ENCODE measurements around the gene FMNL1.

FMNL1 gene

DNA sequence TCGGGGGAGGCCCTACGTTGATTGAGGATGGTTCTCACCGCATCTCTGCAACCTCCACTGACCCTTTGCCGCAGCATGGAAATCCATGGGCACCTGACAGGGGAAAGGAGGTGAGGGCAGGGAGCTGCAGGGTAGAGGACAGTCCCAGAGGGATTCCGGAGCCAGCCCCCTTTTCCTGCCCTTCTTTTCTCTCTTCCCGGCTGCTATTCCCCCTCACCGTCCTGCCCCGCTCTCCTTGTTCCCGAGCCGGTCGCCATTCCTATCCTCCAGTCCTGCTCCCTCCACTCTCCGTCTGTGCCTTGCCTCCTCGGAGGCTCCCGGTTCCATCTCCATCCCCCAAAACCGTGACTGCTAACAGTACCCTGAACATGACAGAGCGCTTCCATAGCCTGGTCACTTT is 35.4 kb downstream of the FMNL1 start:
- TF ChIP-seq ZFX (IDR thresholded peaks at IDR 0.05): no peak
- TF ChIP-seq, protein P1, sequence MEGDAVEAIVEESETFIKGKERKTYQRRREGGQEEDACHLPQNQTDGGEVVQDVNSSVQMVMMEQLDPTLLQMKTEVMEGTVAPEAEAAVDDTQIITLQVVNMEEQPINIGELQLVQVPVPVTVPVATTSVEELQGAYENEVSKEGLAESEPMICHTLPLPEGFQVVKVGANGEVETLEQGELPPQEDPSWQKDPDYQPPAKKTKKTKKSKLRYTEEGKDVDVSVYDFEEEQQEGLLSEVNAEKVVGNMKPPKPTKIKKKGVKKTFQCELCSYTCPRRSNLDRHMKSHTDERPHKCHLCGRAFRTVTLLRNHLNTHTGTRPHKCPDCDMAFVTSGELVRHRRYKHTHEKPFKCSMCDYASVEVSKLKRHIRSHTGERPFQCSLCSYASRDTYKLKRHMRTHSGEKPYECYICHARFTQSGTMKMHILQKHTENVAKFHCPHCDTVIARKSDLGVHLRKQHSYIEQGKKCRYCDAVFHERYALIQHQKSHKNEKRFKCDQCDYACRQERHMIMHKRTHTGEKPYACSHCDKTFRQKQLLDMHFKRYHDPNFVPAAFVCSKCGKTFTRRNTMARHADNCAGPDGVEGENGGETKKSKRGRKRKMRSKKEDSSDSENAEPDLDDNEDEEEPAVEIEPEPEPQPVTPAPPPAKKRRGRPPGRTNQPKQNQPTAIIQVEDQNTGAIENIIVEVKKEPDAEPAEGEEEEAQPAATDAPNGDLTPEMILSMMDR (conservative IDR thresholded peaks at IDR 0.05): no peak
- no peak overlapping the region for H3K27ac ChIP-seq

DNA sequence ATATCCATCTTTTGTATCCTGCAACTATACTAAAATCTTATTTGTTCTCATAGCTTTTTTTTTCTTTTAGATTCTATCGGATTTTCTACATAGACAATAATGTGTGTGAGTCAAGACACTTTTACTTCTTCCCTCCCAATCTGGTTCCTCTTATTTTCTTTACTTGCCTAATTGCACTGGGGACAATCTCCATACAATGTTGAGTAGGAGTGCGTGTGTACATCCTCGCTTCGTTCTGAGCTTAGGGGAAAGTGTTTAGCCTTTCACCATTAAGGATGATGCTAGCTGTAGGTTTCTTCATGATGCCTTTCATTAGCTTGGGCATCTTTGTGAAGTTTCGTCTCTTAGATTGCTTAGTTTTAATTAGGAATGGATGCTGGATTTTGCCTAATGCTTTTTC is 37.3 kb downstream of the FMNL1 start:
- TF ChIP-seq, protein P1 (conservative IDR thresholded peaks at IDR 0.05): no peak
- TF ChIP-seq ZFX (IDR thresholded peaks at IDR 0.05): no peak
- H3K27ac ChIP-seq: no peak overlapping the region

- no peak for TF ChIP-seq ZFX (IDR thresholded peaks at IDR 0.05)
- TF ChIP-seq, protein P1 (conservative IDR thresholded peaks at IDR 0.05): no peak
- H3K27ac ChIP-seq: no peak overlapping the region
Measured at GRCh38 chr17:45260204-45260783, 38.6 kb downstream of the FMNL1 start.

DNA sequence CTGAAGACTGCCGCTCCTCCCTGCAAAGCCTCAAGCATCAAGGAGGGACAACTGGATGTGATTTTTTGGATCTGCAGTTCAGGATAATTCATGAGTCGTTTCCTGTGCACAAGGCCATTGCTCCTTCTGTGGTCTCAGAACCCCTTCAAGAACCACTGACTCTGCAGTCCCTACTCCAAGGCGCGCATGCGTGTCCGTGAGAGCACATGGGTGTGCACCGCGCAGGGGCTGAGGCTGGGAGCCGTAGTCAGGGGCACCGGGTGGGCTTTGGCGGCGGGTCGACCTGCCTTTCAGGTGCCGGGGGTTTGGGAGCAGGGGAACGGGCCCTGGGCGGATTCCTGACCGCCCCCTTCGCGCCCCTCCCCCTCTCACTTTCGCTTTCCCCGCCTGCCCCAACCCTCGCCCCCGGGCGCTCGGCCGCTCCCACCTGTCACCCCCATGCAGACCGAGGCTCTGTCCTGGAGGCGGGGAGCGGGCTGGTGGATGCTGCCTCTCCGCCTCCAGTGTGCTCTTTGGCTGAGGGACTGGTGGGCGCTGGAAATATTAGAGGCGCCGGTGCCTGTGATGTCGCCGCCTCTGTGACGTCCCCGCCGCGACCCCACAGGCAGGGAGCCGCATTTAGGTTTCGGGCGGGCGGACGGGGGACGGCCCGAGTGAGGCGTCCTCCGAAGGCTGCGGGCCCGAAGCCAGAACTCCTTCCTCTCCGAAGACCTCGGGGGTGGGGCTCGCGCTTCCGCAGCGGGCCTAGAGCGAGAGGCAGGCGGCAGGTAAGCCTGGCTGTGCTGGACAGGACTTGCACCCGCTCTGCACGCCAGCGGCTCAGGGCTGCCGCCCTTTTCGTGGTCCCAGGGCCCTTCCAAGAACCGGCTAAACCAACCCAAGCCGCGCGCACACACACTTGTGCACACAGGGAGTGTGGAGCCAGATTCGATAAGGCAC is 40.2 kb downstream of the FMNL1 start, which contains the start of gene SPATA32:
Gene SPATA32 (minus strand): TSS at position 518 of the 939 bp plus-strand sequence. CDS start 78 bp downstream, at position 440.
- H3K27ac ChIP-seq: no peak within 1 kb of the TSS
- TF ChIP-seq, protein P1 (conservative IDR thresholded peaks at IDR 0.05): no peak
- TF ChIP-seq ZFX (IDR thresholded peaks at IDR 0.05): no peak

DNA sequence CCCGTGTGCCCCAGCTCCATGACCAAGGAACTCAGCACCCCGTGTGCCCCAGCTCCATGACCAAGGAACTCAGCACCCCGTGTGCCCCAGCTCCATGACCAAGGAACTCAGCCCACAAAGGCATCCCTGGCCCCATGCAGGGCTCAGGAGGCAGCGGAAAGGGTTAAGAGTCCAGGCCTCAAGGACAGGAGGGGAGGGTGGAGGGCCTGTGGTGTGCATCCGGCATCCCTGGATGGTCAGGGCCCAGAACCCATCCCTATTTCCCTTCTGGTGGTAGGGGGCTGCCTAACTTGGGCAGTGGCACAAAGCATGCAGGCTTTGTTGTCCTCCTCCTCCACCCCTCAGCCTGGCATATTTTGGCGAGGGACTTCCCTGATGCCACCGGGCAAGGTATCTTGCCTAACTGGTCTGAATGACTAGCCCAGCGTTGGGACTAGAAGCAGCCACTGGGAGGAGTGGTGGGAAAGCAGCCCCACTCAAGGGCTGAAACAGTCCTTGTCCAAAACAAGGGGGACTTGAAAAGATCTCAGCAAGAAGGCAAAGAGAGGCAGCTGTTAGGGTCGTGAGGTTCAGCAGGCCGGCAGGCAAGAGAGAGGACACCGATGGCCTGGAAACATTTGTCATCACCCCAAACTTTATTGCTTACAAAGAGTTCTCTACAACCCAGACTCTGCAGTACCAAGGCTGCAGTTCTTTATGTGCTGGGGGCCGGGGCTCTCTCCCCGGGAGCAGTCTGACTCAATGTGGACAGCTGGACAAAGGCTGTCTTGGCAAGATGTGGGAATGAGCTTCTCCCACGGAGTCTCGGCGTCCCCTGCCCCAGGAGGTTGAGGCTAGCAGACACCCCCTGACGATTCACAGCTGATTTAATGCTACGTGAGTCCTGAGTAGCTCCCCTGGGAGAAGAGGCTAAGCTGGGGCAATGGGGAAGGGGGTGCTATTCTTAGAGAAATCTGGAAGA is 41.1 kb downstream of the FMNL1 start:
- H3K27ac ChIP-seq: no peak overlapping the region
- TF ChIP-seq, protein P1 (conservative IDR thresholded peaks at IDR 0.05): no peak
- TF ChIP-seq ZFX (IDR thresholded peaks at IDR 0.05): no peak

DNA sequence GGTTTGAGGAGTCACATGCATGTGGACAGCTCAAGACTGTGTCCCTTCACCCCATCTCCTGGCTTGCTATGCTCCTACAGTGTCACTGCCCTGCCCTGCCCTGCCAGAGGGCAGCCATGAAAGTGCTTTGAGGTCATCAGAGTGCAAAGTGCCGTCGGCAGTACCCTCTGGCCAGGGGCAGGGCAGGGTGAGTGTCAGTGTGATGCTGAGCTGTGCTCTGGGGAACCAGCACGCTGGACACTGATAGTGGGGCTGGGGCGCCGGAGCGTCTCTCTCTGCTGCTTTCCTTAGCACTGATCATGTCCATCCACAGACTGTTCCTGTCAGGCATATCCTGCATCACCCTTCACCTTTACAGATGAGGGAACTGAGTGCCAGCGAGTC is 41.8 kb downstream of the FMNL1 start:
- TF ChIP-seq ZFX (IDR thresholded peaks at IDR 0.05): no peak
- TF ChIP-seq, protein P1 (conservative IDR thresholded peaks at IDR 0.05): no peak
- no peak overlapping the region for H3K27ac ChIP-seq
